DMS79 (cell line): ENCODE data around the gene ACSM6.

Experiments used
- DNase-seq: peaks from one replicate; lab custom pipeline; 2025; lab: John Stamatoyannopoulos, UW

Gene ACSM6

DNA sequence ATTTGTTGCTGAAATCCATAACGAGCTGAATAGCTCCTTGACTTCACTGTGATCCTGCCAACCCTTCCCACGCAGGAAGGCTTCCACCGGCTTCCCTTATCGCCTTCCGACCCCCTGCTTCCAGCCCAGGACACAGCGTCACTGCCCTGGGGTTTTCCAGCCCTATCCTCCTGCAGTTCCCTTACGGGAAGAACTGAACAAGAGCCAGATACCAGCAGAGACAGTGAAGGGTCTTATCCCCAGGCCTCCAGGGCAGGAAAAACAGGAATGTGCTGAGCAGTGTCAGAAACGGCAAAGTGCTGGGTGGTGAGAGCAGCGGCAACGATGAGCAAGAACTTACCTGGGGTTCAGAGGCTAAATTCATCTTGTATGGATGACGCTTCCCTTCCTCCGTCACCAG, 74.4 kb downstream of the ACSM6 start:
- no peak for DNase-seq

- no peak for DNase-seq
Observed at GRCh38 chr10:95273393-95274312, 79.6 kb downstream of the ACSM6 start.

DNA sequence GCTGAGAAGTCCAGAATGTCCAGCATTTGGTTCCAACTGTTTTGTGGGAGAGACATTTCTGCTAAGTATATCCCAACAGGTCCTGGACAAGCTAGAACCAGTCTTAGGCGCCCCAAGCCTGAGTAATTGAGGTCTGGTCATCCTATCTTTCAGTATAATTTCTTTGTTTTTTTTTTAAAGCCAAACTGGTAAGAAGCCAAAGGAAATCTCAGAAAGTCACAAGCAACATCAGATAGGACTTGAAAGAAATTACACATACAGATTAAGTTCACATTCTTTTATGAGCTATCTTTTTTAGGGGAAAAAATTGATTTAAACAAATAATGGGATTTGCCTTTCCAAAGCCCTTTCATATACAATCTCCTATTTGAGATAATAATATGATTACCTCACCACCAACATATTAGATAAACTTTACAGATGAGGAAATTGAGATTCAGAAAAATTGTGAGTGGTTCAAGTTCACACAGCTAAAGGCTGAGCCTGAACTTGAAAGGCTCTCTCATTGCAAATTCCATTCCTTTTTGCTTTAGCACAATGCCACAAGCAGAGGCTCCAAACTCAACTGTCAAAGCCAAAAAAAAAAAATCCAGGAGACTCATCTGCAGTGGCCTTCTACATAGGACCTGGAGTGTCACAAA, 81.8 kb downstream of the ACSM6 start:
- DNase-seq = no peak

DNA sequence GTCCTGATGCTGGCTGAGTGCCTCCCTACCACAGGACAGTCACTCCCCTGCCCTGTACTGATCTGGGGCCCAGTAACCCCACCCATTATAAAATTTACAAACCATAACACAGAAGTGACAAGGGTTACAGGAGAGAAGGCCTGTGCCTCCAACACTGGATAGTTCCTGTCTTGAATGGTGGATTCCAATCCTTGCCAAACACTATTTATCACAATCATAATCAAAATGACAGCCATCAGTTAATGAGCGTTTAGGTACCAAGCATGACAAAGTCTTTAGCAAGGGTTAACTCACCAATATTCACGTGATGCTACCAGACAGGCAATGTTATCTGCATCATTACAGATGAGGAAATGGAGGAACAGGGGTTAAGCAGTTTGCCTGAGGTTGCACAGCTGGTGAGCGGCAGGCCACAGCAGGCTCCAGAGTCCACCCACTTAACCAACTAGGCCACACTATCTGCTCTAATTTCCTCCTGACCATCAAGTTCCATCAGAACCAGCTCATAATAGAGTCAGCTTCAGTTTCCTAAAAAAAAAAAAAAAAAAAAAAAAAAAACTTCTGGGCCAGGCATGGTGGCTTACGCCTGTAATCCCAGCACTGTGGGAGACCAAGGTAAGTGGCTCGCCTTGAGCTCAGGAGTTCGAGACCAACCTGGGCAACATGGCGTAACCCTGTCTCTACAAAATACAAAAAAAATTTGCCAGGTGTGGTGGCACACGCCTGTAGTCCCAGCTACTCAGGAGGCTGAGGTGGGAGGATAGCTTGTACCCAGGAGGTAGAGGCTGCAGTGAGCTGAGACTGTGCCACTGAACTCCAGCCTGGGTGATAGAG, 82.5 kb downstream of the ACSM6 start:
- no peak for DNase-seq

- DNase-seq = no peak
Observed at GRCh38 chr10:95277201-95277570, 83.1 kb downstream of the ACSM6 start.

- no peak for DNase-seq
Observed at GRCh38 chr10:95277614-95278013, 83.6 kb downstream of the ACSM6 start.
